OCI-LY1 (cell line): ENCODE data around the gene BCL2.

ENCODE experiments used
- EZH2 ChIP-seq: fragments of 200-600 bp; sonication (generic), shearing (Covaris generic); IDR thresholded peaks from 2 replicates; pipeline ENCODE4 v1.8.0; 2017; ENCODE audit warnings: borderline replicate concordance, mixed run types, mild to moderate bottlenecking, antibody characterized with exemption, low read length, moderate library complexity, mixed read lengths
- TF ChIP-seq, protein P1 (sequence below): fragments of 200-600 bp; sonication (generic), shearing (Covaris generic); IDR thresholded peaks from 2 replicates; pipeline ENCODE4 v1.5.1; 2017; ENCODE audit warnings: mild to moderate bottlenecking, antibody characterized with exemption, low read length, moderate library complexity, mixed read lengths

DNA sequence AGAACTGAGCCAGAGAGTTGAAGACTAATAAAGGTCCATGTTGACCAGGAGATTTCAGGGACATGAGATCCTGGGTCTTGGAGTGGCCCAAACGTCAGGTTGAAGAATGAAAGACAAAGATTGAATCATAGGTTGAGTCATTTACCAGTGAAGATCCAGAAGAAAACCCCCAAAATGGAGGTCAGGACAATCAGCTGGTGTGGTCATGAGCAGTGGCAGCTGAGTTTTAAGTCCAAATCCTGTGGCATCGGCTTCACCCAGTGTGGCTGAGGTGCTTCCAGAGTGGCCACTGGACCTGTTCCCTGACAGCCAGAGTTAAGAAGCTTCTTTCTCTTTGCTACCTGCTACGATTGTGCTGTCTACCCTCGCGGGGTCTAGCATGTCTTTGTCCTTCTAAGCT, 234.0 kb downstream of the BCL2 start:
- TF ChIP-seq, protein P1, sequence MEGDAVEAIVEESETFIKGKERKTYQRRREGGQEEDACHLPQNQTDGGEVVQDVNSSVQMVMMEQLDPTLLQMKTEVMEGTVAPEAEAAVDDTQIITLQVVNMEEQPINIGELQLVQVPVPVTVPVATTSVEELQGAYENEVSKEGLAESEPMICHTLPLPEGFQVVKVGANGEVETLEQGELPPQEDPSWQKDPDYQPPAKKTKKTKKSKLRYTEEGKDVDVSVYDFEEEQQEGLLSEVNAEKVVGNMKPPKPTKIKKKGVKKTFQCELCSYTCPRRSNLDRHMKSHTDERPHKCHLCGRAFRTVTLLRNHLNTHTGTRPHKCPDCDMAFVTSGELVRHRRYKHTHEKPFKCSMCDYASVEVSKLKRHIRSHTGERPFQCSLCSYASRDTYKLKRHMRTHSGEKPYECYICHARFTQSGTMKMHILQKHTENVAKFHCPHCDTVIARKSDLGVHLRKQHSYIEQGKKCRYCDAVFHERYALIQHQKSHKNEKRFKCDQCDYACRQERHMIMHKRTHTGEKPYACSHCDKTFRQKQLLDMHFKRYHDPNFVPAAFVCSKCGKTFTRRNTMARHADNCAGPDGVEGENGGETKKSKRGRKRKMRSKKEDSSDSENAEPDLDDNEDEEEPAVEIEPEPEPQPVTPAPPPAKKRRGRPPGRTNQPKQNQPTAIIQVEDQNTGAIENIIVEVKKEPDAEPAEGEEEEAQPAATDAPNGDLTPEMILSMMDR = no peak
- TF ChIP-seq EZH2 = no peak
